GM23338 (cell line): Measurements from ENCODE around the gene PPP2R1B.

ENCODE experiments used
- CREB1 ChIP-seq: fragments of 250-450 bp; sonication (Bioruptor Pico); IDR thresholded peaks from 2 replicates; pipeline ENCODE4 v1.5.0; 2020; ENCODE audit warnings: low read depth, mild to moderate bottlenecking, moderate library complexity
- CTCF ChIP-seq, 2 experiments: fragments of 200-600 bp in 1 of 2; sonication (generic) in 1 of 2; conservative IDR thresholded peaks; 2 replicates each; pipeline versions ENCODE4 v1.5.1 to v1.6.1; 2016 to 2017; ENCODE audit warnings: antibody characterized with exemption in 2 of 2, low read depth in 2 of 2, mild to moderate bottlenecking in 2 of 2, moderate library complexity in 1 of 2
- ETS1 ChIP-seq: IDR thresholded peaks from 2 replicates; pipeline ENCODE4 v1.6.1; 2016; ENCODE audit warnings: antibody characterized with exemption
- EZH2 ChIP-seq: fragments of 200-600 bp; sonication (generic); IDR thresholded peaks from one replicate; pipeline ENCODE4 v1.8.0; 2017; ENCODE audit warnings: antibody characterized with exemption, mild to moderate bottlenecking, low read depth; ENCODE audit not compliant: unreplicated experiment
- EZH2phosphoT487 ChIP-seq: fragments of 200-600 bp; sonication (generic); IDR thresholded peaks from one replicate; pipeline ENCODE4 v1.8.1; 2018; ENCODE audit warnings: antibody characterized with exemption; ENCODE audit not compliant: unreplicated experiment
- JUNB ChIP-seq: IDR thresholded peaks from one replicate; pipeline ENCODE4 v1.6.1; 2016; ENCODE audit warnings: antibody characterized with exemption; ENCODE audit not compliant: unreplicated experiment
- NANOG ChIP-seq: IDR thresholded peaks from 2 replicates; pipeline ENCODE4 v1.6.1; 2016; ENCODE audit warnings: antibody characterized with exemption, borderline replicate concordance
- POLR2AphosphoS5 ChIP-seq: IDR thresholded peaks from 2 replicates; pipeline ENCODE4 v1.6.1; 2016; ENCODE audit warnings: antibody characterized with exemption, low read depth
- REST ChIP-seq: IDR thresholded peaks from one replicate; pipeline ENCODE4 v1.6.1; 2018; ENCODE audit warnings: antibody characterized with exemption; ENCODE audit not compliant: unreplicated experiment
- STAT1 ChIP-seq: IDR thresholded peaks from one replicate; pipeline ENCODE4 v1.6.1; 2016; ENCODE audit warnings: antibody characterized with exemption; ENCODE audit not compliant: unreplicated experiment
- ZNF114 ChIP-seq: fragments of 250-450 bp; sonication (Bioruptor Pico); IDR thresholded peaks from 2 replicates; pipeline ENCODE4 v1.5.0; 2020; ENCODE audit warnings: mild to moderate bottlenecking, moderate library complexity
- ZNF331 ChIP-seq: fragments of 250-450 bp; sonication (Bioruptor Pico); IDR thresholded peaks from 2 replicates; pipeline ENCODE4 v1.5.0; 2020; ENCODE audit warnings: low read depth, mild to moderate bottlenecking, moderate library complexity

- no peak for TF ChIP-seq CTCF (conservative IDR thresholded peaks at IDR 0.05; ENCODE audit: low read depth in 2 of 2)
- no peak for TF ChIP-seq NANOG
- no peak for TF ChIP-seq ZNF331
- no peak for TF ChIP-seq POLR2AphosphoS5
- no peak for TF ChIP-seq EZH2
- TF ChIP-seq CREB1 (CRISPR knock-in tag) = no peak
- no peak for TF ChIP-seq ETS1
- no peak for TF ChIP-seq STAT1
- TF ChIP-seq REST = no peak
- TF ChIP-seq EZH2phosphoT487 = no peak
- TF ChIP-seq JUNB = no peak
- TF ChIP-seq ZNF114 (CRISPR knock-in tag) = no peak
Observed at GRCh38 chr11:111778047-111778558, 11.9 kb upstream of the PPP2R1B start.
